Skeletal muscle tissue (tissue), 4 donors: ENCODE data around the gene ARMS2. TPM values are rescaled to one million over a fixed set of nuclear protein-coding genes. Genes with fewer than 3 reads are reported as not detected.

ENCODE experiments used
- H3K27ac ChIP-seq: one replicate; pipeline ENCODE4 v1.7.0; 2013; ENCODE audit warnings: mild to moderate bottlenecking, low read depth, low read length, inconsistent platforms
- H3K27me3 ChIP-seq, 3 donors: one replicate each; pipeline ENCODE4 v1.7.0; 2013; ENCODE audit warnings: low read length in 3 of 3; ENCODE audit not compliant: control insufficient read depth in 3 of 3, insufficient read depth in 3 of 3
- H3K36me3 ChIP-seq, 3 donors: one replicate each; pipeline ENCODE4 v1.7.0; 2013; ENCODE audit warnings: low read length in 3 of 3; ENCODE audit not compliant: control insufficient read depth in 3 of 3, insufficient read depth in 3 of 3
- H3K4me1 ChIP-seq, 3 donors: one replicate each; pipeline ENCODE4 v1.7.0; 2013; ENCODE audit warnings: low read length in 3 of 3, mild to moderate bottlenecking in 3 of 3; ENCODE audit not compliant: control insufficient read depth in 3 of 3, insufficient read depth in 3 of 3
- H3K4me3 ChIP-seq, 3 donors: one replicate each; pipeline ENCODE4 v1.7.0; 2013; ENCODE audit warnings: low read length in 3 of 3
- H3K9ac ChIP-seq, 3 donors: one replicate each; pipeline ENCODE4 v1.7.0; 2013; ENCODE audit warnings: low read length in 3 of 3, mild to moderate bottlenecking in 3 of 3, moderate library complexity in 2 of 3, low read depth in 1 of 3
- H3K9me3 ChIP-seq, 3 donors: one replicate each; pipeline ENCODE4 v1.7.0; 2013; ENCODE audit warnings: low read length in 3 of 3; ENCODE audit not compliant: control insufficient read depth in 3 of 3
- total RNA-seq: library from RNA; depleted of rRNA; stranded (reverse); fragments of >200 nt; gene quantifications from one replicate; pipeline ENCODE4 v1.2.3, GENCODE V29; 2014
- donor health status: Osteomylitis.

ARMS2 gene
- total RNA-seq, 1 donor from 2014 or later: not detected

DNA sequence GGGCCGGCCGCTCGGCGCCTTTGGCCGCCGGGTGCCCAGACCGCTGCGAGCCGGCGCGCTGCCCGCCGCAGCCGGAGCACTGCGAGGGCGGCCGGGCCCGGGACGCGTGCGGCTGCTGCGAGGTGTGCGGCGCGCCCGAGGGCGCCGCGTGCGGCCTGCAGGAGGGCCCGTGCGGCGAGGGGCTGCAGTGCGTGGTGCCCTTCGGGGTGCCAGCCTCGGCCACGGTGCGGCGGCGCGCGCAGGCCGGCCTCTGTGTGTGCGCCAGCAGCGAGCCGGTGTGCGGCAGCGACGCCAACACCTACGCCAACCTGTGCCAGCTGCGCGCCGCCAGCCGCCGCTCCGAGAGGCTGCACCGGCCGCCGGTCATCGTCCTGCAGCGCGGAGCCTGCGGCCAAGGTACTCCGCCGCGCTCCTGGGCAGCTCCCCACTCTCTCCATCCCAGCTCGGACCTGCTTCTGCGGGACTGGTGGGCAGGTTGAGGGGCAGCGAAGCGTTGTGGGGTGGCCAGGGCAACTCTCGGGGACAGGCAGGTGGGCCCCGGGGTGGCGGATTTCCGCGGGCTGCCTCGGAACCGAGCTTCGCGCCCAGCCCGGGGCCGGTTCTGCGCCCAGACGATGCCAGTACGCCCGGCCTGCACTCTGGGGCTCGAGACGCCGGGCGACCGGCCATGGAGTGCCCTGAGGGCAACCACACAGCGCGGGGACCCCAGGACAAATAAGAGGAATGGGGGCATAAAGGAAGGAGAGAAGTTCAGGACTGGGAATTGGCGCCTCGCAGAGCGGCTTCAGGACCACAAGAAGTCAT is 7.5 kb downstream of the ARMS2 start:
- peaks cover 0 to 2% (median 0%) of the 10 kb centered on the region in 3 donors for H3K36me3 ChIP-seq
- peak overlapping the region; percentile 57 to 79 (median 67) for H3K9ac ChIP-seq
- H3K4me1 ChIP-seq: peaks cover 32 to 44% (median 41%) of the 10 kb centered on the region in 3 donors
- peaks cover 4 to 6% (median 5%) of the 10 kb centered on the region in 3 donors for H3K27me3 ChIP-seq
- H3K9me3 ChIP-seq: no peaks in the 10 kb centered on the region
- peak overlapping the region; percentile 76 to 82 (median 82) for H3K4me3 ChIP-seq
- H3K27ac ChIP-seq: peak overlapping the region; percentile 60

- Histone ChIP-seq H3K4me3 (peak overlapping the region; percentile 76 to 82 (median 82)), H3K9ac (peak overlapping the region; percentile 57 to 79 (median 67)), H3K27me3 (peaks cover under 1 to 6% (median 4%) of the 10 kb centered on the region in 3 donors), H3K9me3 (no peaks in the 10 kb centered on the region), H3K27ac (peak overlapping the region; percentile 60), H3K36me3 (peaks cover 0 to 2% (median 0%) of the 10 kb centered on the region in 3 donors), H3K4me1 (peaks cover 32 to 44% (median 41%) of the 10 kb centered on the region in 3 donors)
Measured at GRCh38 chr10:122462533-122463465, 8.3 kb downstream of the ARMS2 start.

- Histone ChIP-seq H3K27me3 (peaks cover 0 to 4% (median 2%) of the 10 kb centered on the region in 3 donors), H3K4me3 (peak overlapping the region; percentile 76 to 82 (median 82)), H3K9ac (peak overlapping the region in 2 of 3 donors; percentile 67 to 79), H3K27ac (no peak overlapping the region), H3K9me3 (no peaks in the 10 kb centered on the region), H3K36me3 (peaks cover 0 to 2% (median 0%) of the 10 kb centered on the region in 3 donors), H3K4me1 (peaks cover 35 to 53% (median 48%) of the 10 kb centered on the region in 3 donors)
Measured at GRCh38 chr10:122463466-122464249, 9.2 kb downstream of the ARMS2 start.

GRCh38 chr10:122464250-122464510 is 9.7 kb downstream of the ARMS2 start:
- no peak overlapping the region for H3K9ac ChIP-seq
- peaks cover 40 to 54% (median 52%) of the 10 kb centered on the region in 3 donors for H3K4me1 ChIP-seq
- peaks cover 0 to 2% (median 0%) of the 10 kb centered on the region in 3 donors for H3K36me3 ChIP-seq
- H3K27ac ChIP-seq: no peak overlapping the region
- no peaks in the 10 kb centered on the region for H3K9me3 ChIP-seq
- peak overlapping the region in 1 of 3 donors; percentile 2 for H3K4me3 ChIP-seq
- peaks cover 0 to under 1% (median 0%) of the 10 kb centered on the region in 3 donors for H3K27me3 ChIP-seq

- Histone ChIP-seq H3K27ac (no peak overlapping the region), H3K36me3 (peaks cover 0 to 2% (median 0%) of the 10 kb centered on the region in 3 donors), H3K9me3 (no peaks in the 10 kb centered on the region), H3K27me3 (no peaks in the 10 kb centered on the region), H3K4me1 (peaks cover 44 to 58% (median 56%) of the 10 kb centered on the region in 3 donors), H3K4me3 (peak overlapping the region in 1 of 3 donors; percentile 2), H3K9ac (no peak overlapping the region)
Measured at GRCh38 chr10:122464586-122464985, 10.1 kb downstream of the ARMS2 start.

GRCh38 chr10:122465401-122466040 is 11.1 kb downstream of the ARMS2 start:
- Histone ChIP-seq H3K9me3 (no peaks in the 10 kb centered on the region), H3K27me3 (no peaks in the 10 kb centered on the region), H3K9ac (no peak overlapping the region), H3K36me3 (peaks cover 0 to 2% (median 0%) of the 10 kb centered on the region in 3 donors), H3K4me1 (peaks cover 42 to 55% (median 55%) of the 10 kb centered on the region in 3 donors), H3K4me3 (no peak overlapping the region), H3K27ac (no peak overlapping the region)

DNA sequence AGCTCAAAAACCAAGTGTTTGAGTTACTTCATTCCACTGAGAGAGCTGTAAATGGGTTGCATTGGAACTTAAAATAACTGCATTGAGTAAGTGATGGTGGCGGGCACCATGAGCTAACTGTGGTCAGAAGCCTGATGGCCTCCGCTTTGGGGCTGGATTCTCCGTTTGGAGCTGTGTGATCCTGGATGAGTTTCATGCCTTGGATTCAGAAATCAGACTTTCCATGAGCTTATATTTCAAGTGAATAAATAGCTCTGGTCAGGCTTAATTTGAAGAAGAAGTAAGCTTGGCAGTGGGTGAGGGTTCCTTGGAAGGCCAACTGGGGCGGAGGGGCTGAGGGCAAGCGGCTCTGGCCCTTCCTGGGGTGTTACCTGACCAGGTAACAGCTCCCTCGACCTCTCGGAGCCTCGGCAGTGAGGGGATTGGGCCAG is 12.5 kb downstream of the ARMS2 start:
- H3K36me3 ChIP-seq: peaks cover 0 to 2% (median 0%) of the 10 kb centered on the region in 3 donors
- no peaks in the 10 kb centered on the region for H3K9me3 ChIP-seq
- no peak overlapping the region for H3K27ac ChIP-seq
- no peak overlapping the region for H3K9ac ChIP-seq
- peaks cover 39 to 49% (median 47%) of the 10 kb centered on the region in 3 donors for H3K4me1 ChIP-seq
- no peak overlapping the region for H3K4me3 ChIP-seq
- peaks cover 0 to 4% (median 0%) of the 10 kb centered on the region in 3 donors for H3K27me3 ChIP-seq

DNA sequence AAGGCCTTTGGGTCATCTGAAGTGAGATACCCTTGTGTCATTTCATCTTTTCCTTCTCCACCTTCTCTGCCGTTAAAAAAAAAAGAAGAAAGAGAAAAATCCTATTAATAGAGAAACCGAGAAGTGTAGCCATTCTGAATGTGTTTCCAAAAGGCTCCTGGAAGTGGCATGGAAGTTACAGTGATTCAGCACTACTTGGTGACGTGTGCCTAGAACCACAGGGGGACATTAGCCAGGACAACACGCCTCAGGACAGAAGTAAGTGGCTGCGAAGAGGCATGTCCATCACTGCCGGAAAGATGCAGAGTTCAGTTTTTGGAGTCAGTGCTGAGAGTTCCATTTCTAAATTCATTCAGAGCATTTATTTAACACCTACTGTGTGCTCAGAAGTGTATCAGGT is 13.2 kb downstream of the ARMS2 start:
- peaks cover 0 to 2% (median 0%) of the 10 kb centered on the region in 3 donors for H3K36me3 ChIP-seq
- no peak overlapping the region for H3K27ac ChIP-seq
- H3K4me1 ChIP-seq: peaks cover 33 to 42% (median 42%) of the 10 kb centered on the region in 3 donors
- no peak overlapping the region for H3K9ac ChIP-seq
- H3K27me3 ChIP-seq: peaks cover 0 to 4% (median 0%) of the 10 kb centered on the region in 3 donors
- H3K4me3 ChIP-seq: no peak overlapping the region
- no peaks in the 10 kb centered on the region for H3K9me3 ChIP-seq
